Measurements from ENCODE around the gene JTB. TPM values are rescaled to one million over a fixed set of nuclear protein-coding genes. Genes with fewer than 3 reads are reported as not detected.

Gene JTB
- total and polyA plus RNA-seq, 9 of the 15 experiments (the other 6 are each of a cell fraction or from before 2014, with no cell fraction given) = 24.7 to 308 (median 151) TPM

DNA sequence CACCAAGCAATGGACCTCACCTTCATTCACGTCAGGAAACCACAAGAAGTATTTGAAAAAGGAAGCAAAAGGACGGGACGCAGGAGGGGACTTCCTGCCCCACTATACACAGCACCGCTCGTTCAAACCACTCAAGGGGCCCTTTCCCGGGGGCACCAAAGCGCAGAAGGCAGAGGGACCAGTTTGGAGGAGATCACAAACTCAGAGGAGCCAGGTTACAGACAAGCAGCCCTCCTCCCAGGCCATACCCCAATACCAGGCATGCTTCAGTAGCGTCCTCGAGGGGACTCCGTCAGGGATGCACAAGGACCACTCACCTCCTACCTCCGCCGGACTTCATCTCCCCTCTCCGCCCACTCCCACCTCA is 19.7 kb downstream of the JTB start (continued):
- TF ChIP-seq, protein P1, sequence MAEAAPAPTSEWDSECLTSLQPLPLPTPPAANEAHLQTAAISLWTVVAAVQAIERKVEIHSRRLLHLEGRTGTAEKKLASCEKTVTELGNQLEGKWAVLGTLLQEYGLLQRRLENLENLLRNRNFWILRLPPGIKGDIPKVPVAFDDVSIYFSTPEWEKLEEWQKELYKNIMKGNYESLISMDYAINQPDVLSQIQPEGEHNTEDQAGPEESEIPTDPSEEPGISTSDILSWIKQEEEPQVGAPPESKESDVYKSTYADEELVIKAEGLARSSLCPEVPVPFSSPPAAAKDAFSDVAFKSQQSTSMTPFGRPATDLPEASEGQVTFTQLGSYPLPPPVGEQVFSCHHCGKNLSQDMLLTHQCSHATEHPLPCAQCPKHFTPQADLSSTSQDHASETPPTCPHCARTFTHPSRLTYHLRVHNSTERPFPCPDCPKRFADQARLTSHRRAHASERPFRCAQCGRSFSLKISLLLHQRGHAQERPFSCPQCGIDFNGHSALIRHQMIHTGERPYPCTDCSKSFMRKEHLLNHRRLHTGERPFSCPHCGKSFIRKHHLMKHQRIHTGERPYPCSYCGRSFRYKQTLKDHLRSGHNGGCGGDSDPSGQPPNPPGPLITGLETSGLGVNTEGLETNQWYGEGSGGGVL (CRISPR knock-in tag; IDR thresholded peaks at IDR 0.05) = no peak
- TF ChIP-seq ZNF584 (CRISPR knock-in tag; IDR thresholded peaks at IDR 0.05; ENCODE audit: low read depth) (no peak), SIN3A (IDR thresholded peaks at IDR 0.05; ENCODE audit: borderline replicate concordance in 2 of 2, control insufficient read depth in 1 of 2, low read depth in 2 of 2, low read length in 2 of 2) (no peak), EGR1 (conservative IDR thresholded peaks at IDR 0.05) (no peak), KDM1A (IDR thresholded peaks at IDR 0.05) (no peak), POLR2A (conservative IDR thresholded peaks at IDR 0.05) (no peak), EHMT2 (IDR thresholded peaks at IDR 0.05) (no peak), HNRNPL (IDR thresholded peaks at IDR 0.05; ENCODE audit: low read depth, low read length) (no peak), EP300 (IDR thresholded peaks at IDR 0.05; ENCODE audit: low read length) (no peak), XRCC4 (IDR thresholded peaks at IDR 0.05; ENCODE audit: extremely low read depth, insufficient read depth, insufficient read length) (no peak), KAT7 (CRISPR knock-in tag; IDR thresholded peaks at IDR 0.05; ENCODE audit: borderline replicate concordance) (0 out of 2 replicates have a peak, but pooled peaks have one; percentile 12), NR2C2 (CRISPR knock-in tag; IDR thresholded peaks at IDR 0.05) (0 out of 2 replicates have a peak, but pooled peaks have one; percentile 17), NR2C2 (tag; IDR thresholded peaks at IDR 0.05) (no peak), MXI1 (IDR thresholded peaks at IDR 0.05; ENCODE audit: low read depth, low read length) (no peak), CC2D1A (IDR thresholded peaks at IDR 0.05) (0 out of 2 replicates have a peak, but pooled peaks have one; percentile 33), MEF2D (tag; conservative IDR thresholded peaks at IDR 0.05; ENCODE audit: low read depth) (no peak), HNRNPUL1 (IDR thresholded peaks at IDR 0.05; ENCODE audit: low read length) (no peak)
- TF ChIP-seq, protein P2, sequence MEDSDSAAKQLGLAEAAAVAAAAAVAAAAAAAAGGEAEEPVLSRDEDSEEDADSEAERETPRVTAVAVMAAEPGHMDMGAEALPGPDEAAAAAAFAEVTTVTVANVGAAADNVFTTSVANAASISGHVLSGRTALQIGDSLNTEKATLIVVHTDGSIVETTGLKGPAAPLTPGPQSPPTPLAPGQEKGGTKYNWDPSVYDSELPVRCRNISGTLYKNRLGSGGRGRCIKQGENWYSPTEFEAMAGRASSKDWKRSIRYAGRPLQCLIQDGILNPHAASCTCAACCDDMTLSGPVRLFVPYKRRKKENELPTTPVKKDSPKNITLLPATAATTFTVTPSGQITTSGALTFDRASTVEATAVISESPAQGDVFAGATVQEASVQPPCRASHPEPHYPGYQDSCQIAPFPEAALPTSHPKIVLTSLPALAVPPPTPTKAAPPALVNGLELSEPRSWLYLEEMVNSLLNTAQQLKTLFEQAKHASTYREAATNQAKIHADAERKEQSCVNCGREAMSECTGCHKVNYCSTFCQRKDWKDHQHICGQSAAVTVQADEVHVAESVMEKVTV (CRISPR knock-in tag; IDR thresholded peaks at IDR 0.05) = no peak
- TF ChIP-seq, protein P3, sequence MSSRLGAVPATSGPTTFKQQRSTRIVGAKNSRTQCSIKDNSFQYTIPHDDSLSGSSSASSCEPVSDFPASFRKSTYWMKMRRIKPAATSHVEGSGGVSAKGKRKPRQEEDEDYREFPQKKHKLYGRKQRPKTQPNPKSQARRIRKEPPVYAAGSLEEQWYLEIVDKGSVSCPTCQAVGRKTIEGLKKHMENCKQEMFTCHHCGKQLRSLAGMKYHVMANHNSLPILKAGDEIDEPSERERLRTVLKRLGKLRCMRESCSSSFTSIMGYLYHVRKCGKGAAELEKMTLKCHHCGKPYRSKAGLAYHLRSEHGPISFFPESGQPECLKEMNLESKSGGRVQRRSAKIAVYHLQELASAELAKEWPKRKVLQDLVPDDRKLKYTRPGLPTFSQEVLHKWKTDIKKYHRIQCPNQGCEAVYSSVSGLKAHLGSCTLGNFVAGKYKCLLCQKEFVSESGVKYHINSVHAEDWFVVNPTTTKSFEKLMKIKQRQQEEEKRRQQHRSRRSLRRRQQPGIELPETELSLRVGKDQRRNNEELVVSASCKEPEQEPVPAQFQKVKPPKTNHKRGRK (tag; IDR thresholded peaks at IDR 0.05) = no peak
- TF ChIP-seq, protein P4, sequence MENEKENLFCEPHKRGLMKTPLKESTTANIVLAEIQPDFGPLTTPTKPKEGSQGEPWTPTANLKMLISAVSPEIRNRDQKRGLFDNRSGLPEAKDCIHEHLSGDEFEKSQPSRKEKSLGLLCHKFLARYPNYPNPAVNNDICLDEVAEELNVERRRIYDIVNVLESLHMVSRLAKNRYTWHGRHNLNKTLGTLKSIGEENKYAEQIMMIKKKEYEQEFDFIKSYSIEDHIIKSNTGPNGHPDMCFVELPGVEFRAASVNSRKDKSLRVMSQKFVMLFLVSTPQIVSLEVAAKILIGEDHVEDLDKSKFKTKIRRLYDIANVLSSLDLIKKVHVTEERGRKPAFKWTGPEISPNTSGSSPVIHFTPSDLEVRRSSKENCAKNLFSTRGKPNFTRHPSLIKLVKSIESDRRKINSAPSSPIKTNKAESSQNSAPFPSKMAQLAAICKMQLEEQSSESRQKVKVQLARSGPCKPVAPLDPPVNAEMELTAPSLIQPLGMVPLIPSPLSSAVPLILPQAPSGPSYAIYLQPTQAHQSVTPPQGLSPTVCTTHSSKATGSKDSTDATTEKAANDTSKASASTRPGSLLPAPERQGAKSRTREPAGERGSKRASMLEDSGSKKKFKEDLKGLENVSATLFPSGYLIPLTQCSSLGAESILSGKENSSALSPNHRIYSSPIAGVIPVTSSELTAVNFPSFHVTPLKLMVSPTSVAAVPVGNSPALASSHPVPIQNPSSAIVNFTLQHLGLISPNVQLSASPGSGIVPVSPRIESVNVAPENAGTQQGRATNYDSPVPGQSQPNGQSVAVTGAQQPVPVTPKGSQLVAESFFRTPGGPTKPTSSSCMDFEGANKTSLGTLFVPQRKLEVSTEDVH (IDR thresholded peaks at IDR 0.05; ENCODE audit: low read depth, partially characterized antibody) = no peak
